Adrenal gland (tissue), 12 donors: Measurements from ENCODE around the gene ABT1. TPM values are rescaled to one million over a fixed set of nuclear protein-coding genes. Genes with fewer than 3 reads are reported as not detected.

Experiments
- DNase-seq, 7 donors: peaks; one replicate each; pipeline ENCODE4 v3.0.0-alpha.2; 2019 to 2020
- H3K27ac ChIP-seq, 5 donors: fragments of 200-600 bp; sonication (generic) in 4 of 5; 1 replicate in 3 of 5; 2 replicates in 2 of 5; pipeline versions ENCODE4 v1.5.1 to v1.8.0; 2016 to 2020; ENCODE audit warnings: mild to moderate bottlenecking in 1 of 5
- H3K27me3 ChIP-seq: fragments of 200-600 bp; 2 replicates; pipeline ENCODE4 v1.8.0; 2021
- H3K36me3 ChIP-seq, 2 donors: fragments of 200-600 bp; replicated peaks in 1 of 2; 1 replicate in 1 of 2; 2 replicates in 1 of 2; pipeline versions ENCODE4 v1.5.1 to v1.8.0; 2018 to 2022
- H3K4me1 ChIP-seq, 2 donors: fragments of 200-600 bp; replicated peaks in 1 of 2; 1 replicate in 1 of 2; 2 replicates in 1 of 2; pipeline versions ENCODE4 v1.5.1 to v1.8.0; 2018 to 2021
- H3K4me3 ChIP-seq, 4 donors: fragments of 200-600 bp; sonication (generic) in 3 of 4; one replicate each; pipeline ENCODE4 v1.5.1; 2016 to 2018
- H3K9me3 ChIP-seq, 3 donors: fragments of 200-600 bp; sonication (generic) in 1 of 3; replicated peaks in 1 of 3; 1 replicate in 2 of 3; 2 replicates in 1 of 3; pipeline versions ENCODE4 v1.5.1 to v1.8.0; 2016 to 2021
- CTCF ChIP-seq, 6 experiments: fragments of 450-650 bp in 4 of 6; fragments of 200-600 bp in 2 of 6; sonication (generic) in 1 of 6; IDR thresholded peaks; 1 replicate in 5 of 6; 2 replicates in 1 of 6; pipeline versions ENCODE4 v1.5.1 to v1.8.0; 2016 to 2021; ENCODE audit warnings: antibody characterized with exemption in 6 of 6, mild to moderate bottlenecking in 2 of 6, moderate library complexity in 1 of 6
- POLR2A ChIP-seq, 2 donors: fragments of 450-650 bp; IDR thresholded peaks; one replicate each; pipeline ENCODE4 v1.6.1; 2017; ENCODE audit warnings: antibody characterized with exemption in 2 of 2, mild to moderate bottlenecking in 2 of 2, moderate library complexity in 1 of 2
- WGBS, 4 donors: extraction: QIAGEN DNeasy Blood & Tissue Kit in 2 of 4; methylation state at CpG; one replicate each; pipeline versions ENCODE4 v1.1.5 to v1.1.7; 2013 to 2017; 5-methylcytosine and 5-hydroxymethylcytosine counted together
- intact Hi-C, 2 donors: fragments of 100-400 bp; cut with DNase I; formaldehyde crosslinking; loops; one replicate each; pipeline versions ENCODE4 v1.14.1 to v1.15.0; 2022 to 2023
- polyA plus RNA-seq, 3 donors: library from polyadenylated mRNA; stranded (reverse); fragments of 200-250 nt in 2 of 3; fragments of 350-450 nt in 1 of 3; fragmentation: Illumina TruSeq in 1 of 3; extraction: RNeasy Lipid Tissue Mini Kit (QIAGEN cat#74804) in 1 of 3; gene quantifications; one replicate each; pipeline ENCODE4 v1.2.3, GENCODE V29; 2013 to 2014
- total RNA-seq, 9 donors: library from RNA; depleted of rRNA in 4 of 9; stranded (reverse); fragments of >200 nt in 4 of 9; fragments of 120-200 nt in 1 of 9; fragmentation: NEBNext Ultra II Directional in 1 of 9; extraction: Animal tissue kit (Norgen Biotek cat#: 25700) in 1 of 9; gene quantifications; one replicate each; pipeline versions ENCODE4 v1.1.0 to v1.2.4, GENCODE V29; 2013 to 2023
- donor health status: healthy with polysubstance abuse.
- donor health status: Bipolar disorder and iron deficiency.
- donor health status: DM: yes; HTN: yes; CAD: no.
- donor health status: DM: no; HTN: no; CAD: no.
- donor health status: DM: no; HTN: no; CAD: no.
- donor health status: DM: yes; HTN: yes; CAD: no.

The ABT1 gene
- total and polyA plus RNA-seq, 12 donors: 7.3 to 21.6 (median 12.1) TPM

GRCh38 chr6:26578279-26578678 is 18.5 kb upstream of the ABT1 start:
- TF ChIP-seq CTCF (IDR thresholded peaks at IDR 0.05): no peak
- TF ChIP-seq POLR2A (IDR thresholded peaks at IDR 0.05): no peak
- 80 to 85% (median 82%) methylated on average over 6 of the region's 6 CpGs for WGBS, 4 donors
- intact Hi-C loops: loop anchor here in 1 of 2 donors (10.0 kb wide), 1 partner anchor 233 kb away; no protein-coding TSS in a partner anchor
- Histone ChIP-seq H3K27ac (no peak overlapping the region), H3K9me3 (no peaks in the 10 kb centered on the region), H3K4me3 (no peak overlapping the region), H3K36me3 (no peaks in the 10 kb centered on the region), H3K27me3 (peaks cover 10% of the 10 kb centered on the region), H3K4me1 (no peaks in the 10 kb centered on the region)
- DNase-seq: no peak

GRCh38 chr6:26578741-26579140 is 18.0 kb upstream of the ABT1 start:
- DNase-seq: no peak
- no peak overlapping the region for H3K27ac ChIP-seq
- no peaks in the 10 kb centered on the region for H3K36me3 ChIP-seq
- TF ChIP-seq CTCF (IDR thresholded peaks at IDR 0.05): no peak
- no peak for TF ChIP-seq POLR2A (IDR thresholded peaks at IDR 0.05)
- no peaks in the 10 kb centered on the region for H3K9me3 ChIP-seq
- peaks cover 13% of the 10 kb centered on the region for H3K27me3 ChIP-seq
- 91 to 100% (median 95%) methylated on average over 1 of the region's 1 CpG for WGBS, 4 donors
- H3K4me1 ChIP-seq: no peaks in the 10 kb centered on the region
- intact Hi-C loops: loop anchor here in 1 of 2 donors (10.0 kb wide), 1 partner anchor 234 kb away; no protein-coding TSS in a partner anchor
- H3K4me3 ChIP-seq: no peak overlapping the region

- WGBS, 4 donors: 52 to 62% (median 59%) methylated on average over 4 of the region's 4 CpGs
- TF ChIP-seq POLR2A (IDR thresholded peaks at IDR 0.05) (no peak), CTCF (IDR thresholded peaks at IDR 0.05) (no peak)
- Histone ChIP-seq H3K27ac (no peak overlapping the region), H3K9me3 (no peaks in the 10 kb centered on the region), H3K4me1 (no peaks in the 10 kb centered on the region), H3K4me3 (no peak overlapping the region), H3K36me3 (no peaks in the 10 kb centered on the region), H3K27me3 (peaks cover 21% of the 10 kb centered on the region)
- DNase-seq: no peak
- intact Hi-C loops: no loop called here
Measured at GRCh38 chr6:26581164-26581915, 15.4 kb upstream of the ABT1 start.

GRCh38 chr6:26588965-26589364 is 7.8 kb upstream of the ABT1 start:
- no peaks in the 10 kb centered on the region for H3K9me3 ChIP-seq
- intact Hi-C loops: no loop called here
- H3K4me1 ChIP-seq: no peaks in the 10 kb centered on the region
- no peak overlapping the region for H3K27ac ChIP-seq
- H3K36me3 ChIP-seq: no peaks in the 10 kb centered on the region
- DNase-seq: no peak
- WGBS, 4 donors: 91 to 94% (median 93%) methylated on average over 20 to 21 of the region's 21 CpGs
- no peak overlapping the region for H3K4me3 ChIP-seq
- peaks cover 34% of the 10 kb centered on the region for H3K27me3 ChIP-seq
- TF ChIP-seq POLR2A (IDR thresholded peaks at IDR 0.05): no peak
- TF ChIP-seq CTCF (IDR thresholded peaks at IDR 0.05): no peak
